Mesendoderm (in vitro differentiated cells): ENCODE measurements around the gene PRKX.
"Not testable (repeated sequence)": the region's sequence is repeated elsewhere in the genome, so short reads cannot be mapped to it uniquely, and the experiment has no call there.

Experiments
- DNase-seq: peaks from one replicate; pipeline ENCODE4 v3.0.0; 2013
- H2AK5ac ChIP-seq: 2 replicates; pipeline ENCODE4 v1.6.1; 2013; ENCODE audit warnings: low read length, inconsistent platforms
- H2BK120ac ChIP-seq: 2 replicates; pipeline ENCODE4 v1.6.1; 2013; ENCODE audit warnings: low read depth, mild to moderate bottlenecking, low read length, moderate library complexity, mixed read lengths
- H2BK15ac ChIP-seq: replicated peaks from 2 replicates; pipeline ENCODE4 v1.6.1; 2013; ENCODE audit warnings: low read depth, mild to moderate bottlenecking, moderate library complexity
- H2BK5ac ChIP-seq: 2 replicates; pipeline ENCODE4 v1.6.1; 2013; ENCODE audit warnings: low read length, inconsistent platforms
- H3K18ac ChIP-seq: 2 replicates; pipeline ENCODE4 v1.6.1; 2013; ENCODE audit warnings: mild to moderate bottlenecking, low read length, mixed read lengths
- H3K23ac ChIP-seq: one replicate; pipeline ENCODE4 v1.6.1; 2013; ENCODE audit warnings: low read length
- H3K27ac ChIP-seq: 2 replicates; pipeline ENCODE4 v1.5.1; 2013; ENCODE audit warnings: low read depth, mild to moderate bottlenecking, inconsistent platforms, low read length, moderate library complexity
- H3K27me3 ChIP-seq: 2 replicates; pipeline ENCODE4 v1.6.1; 2013; ENCODE audit warnings: low read length, control low read depth, mild to moderate bottlenecking, inconsistent platforms; ENCODE audit not compliant: insufficient read depth, poor library complexity
- H3K36me3 ChIP-seq: 2 replicates; pipeline ENCODE4 v1.6.1; 2013; ENCODE audit warnings: low read length, inconsistent platforms; ENCODE audit not compliant: control insufficient read depth, insufficient read depth
- H3K4ac ChIP-seq: one replicate; pipeline ENCODE4 v1.6.1; 2013; ENCODE audit warnings: low read depth, mild to moderate bottlenecking, low read length, moderate library complexity
- H3K4me1 ChIP-seq: 2 replicates; pipeline ENCODE4 v1.6.1; 2013; ENCODE audit warnings: low read depth, low read length, inconsistent platforms; ENCODE audit not compliant: control insufficient read depth
- H3K4me2 ChIP-seq: 2 replicates; pipeline ENCODE4 v1.6.1; 2013; ENCODE audit warnings: low read length
- H3K4me3 ChIP-seq: 2 replicates; pipeline ENCODE4 v1.5.1; 2013; ENCODE audit warnings: mild to moderate bottlenecking, low read length
- H3K56ac ChIP-seq: one replicate; pipeline ENCODE4 v1.6.1; 2013; ENCODE audit warnings: low read length
- H3K79me1 ChIP-seq: 2 replicates; pipeline ENCODE4 v1.6.1; 2013; ENCODE audit warnings: low read length, inconsistent platforms
- H3K79me2 ChIP-seq: 2 replicates; pipeline ENCODE4 v1.6.1; 2013; ENCODE audit warnings: mild to moderate bottlenecking, low read length; ENCODE audit not compliant: control insufficient read depth, insufficient read depth
- H3K9ac ChIP-seq: 2 replicates; pipeline ENCODE4 v1.6.1; 2013; ENCODE audit warnings: low read length, inconsistent platforms
- H4K5ac ChIP-seq: one replicate; pipeline ENCODE4 v1.6.1; 2013; ENCODE audit warnings: low read length
- H4K8ac ChIP-seq: one replicate; pipeline ENCODE4 v1.6.1; 2013; ENCODE audit warnings: low read depth, mild to moderate bottlenecking, control low read depth, low read length, moderate library complexity
- WGBS: extraction: QIAGEN DNeasy Blood & Tissue Kit; methylation state at CpG from one replicate; pipeline ENCODE4 v1.1.7; 2013; ENCODE audit warnings: low lambda C conversion rate, missing lambda C conversion rate; ENCODE audit not compliant: insufficient coverage; ENCODE audit errors: extremely low coverage; 5-methylcytosine and 5-hydroxymethylcytosine counted together

PRKX gene

DNA sequence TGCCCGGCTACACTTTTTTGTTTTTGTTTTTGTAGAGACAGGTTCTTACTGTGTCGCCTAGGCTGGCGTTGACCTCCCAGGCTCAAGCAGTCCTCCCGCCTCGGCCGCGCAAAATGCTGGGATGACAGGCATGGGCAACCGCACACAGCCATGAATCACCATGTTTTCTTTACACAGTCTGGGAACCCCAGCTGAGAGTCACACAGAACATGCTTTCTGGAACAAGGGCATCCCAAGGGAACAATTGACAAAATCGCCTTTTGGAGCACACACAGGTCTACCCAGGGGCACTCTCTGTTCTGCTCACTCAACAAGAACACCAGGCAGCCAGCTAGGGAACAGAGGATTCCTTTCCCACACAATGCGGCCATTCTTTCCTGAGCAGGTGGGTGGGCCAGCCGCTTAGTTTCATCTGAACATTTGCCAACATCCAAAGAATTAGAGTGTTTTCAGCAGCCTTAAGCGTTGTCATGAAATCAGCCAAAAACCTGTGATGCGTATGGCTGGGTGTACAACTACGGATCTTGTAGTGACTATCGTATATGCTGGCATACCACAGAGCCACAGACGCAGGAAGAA is 15.7 kb downstream of the PRKX start:
- Histone ChIP-seq H3K4ac (no peak overlapping the region), H2BK5ac (no peak overlapping the region), H3K4me3 (no peak overlapping the region), H3K27ac (no peak overlapping the region), H3K4me1 (no peaks in the 10 kb centered on the region), H2BK15ac (no peak overlapping the region), H3K36me3 (no peaks in the 10 kb centered on the region), H4K8ac (no peak overlapping the region), H2AK5ac (no peak overlapping the region), H3K79me2 (peaks cover 17% of the 10 kb centered on the region), H3K18ac (no peak overlapping the region), H4K5ac (no peak overlapping the region), H3K23ac (no peak overlapping the region), H3K79me1 (peaks cover 1% of the 10 kb centered on the region), H3K9ac (no peak overlapping the region), H3K27me3 (no peaks in the 10 kb centered on the region), H3K56ac (no peak overlapping the region), H2BK120ac (no peak overlapping the region), H3K4me2 (no peak overlapping the region)
- peak; percentile 1 for DNase-seq
- no CpG with 5 or more reads among the region's 16 CpGs for WGBS

DNA sequence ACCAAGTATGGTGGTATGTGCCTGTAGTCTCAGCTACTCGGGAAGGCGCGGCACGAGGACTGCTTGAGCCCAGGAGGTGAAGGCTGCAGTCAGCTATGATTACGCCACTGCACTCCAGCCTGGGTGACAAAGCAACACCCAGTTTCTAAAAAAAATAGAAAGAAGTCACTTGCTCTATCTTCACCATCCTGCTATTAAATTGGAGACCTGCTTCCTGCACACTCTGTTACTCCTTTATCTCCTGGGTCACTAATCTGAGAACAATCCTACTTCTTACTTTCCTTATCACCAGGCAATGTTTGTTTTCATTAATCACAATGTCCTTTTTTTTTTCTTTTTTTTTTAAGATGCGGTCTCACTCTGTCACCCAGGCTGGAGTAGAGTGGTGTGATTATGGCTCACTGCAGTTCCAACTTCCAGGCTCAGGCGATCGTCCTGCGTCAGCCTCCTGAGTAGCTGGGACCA is 16.2 kb downstream of the PRKX start:
- WGBS = no CpG with 5 or more reads among the region's 9 CpGs
- H3K27ac ChIP-seq = no peak overlapping the region

DNA sequence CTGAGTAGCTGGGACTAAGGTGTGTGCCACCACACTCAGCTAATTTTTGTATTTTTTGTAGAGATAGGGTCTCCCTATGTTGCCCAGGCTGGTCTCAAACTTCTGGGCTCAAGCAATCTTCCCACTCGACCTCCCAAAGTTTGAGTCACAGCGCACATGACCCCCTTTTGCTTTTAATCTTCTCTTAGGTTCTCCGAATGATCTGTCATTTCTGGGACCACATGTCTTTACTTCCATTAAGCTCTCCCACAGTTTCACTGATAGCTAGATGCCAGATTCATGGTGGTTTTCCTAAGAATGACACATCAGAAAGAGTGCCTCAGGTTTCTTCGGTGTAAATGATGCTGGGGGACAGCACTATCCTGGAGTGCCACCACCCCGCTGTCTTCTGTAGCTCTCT is 17.9 kb downstream of the PRKX start:
- Histone ChIP-seq H3K27me3 (no peaks in the 10 kb centered on the region), H4K8ac (no peak overlapping the region), H2AK5ac (no peak overlapping the region), H3K79me1 (peaks cover 1% of the 10 kb centered on the region), H3K36me3 (no peaks in the 10 kb centered on the region), H2BK15ac (no peak overlapping the region), H3K79me2 (peaks cover 17% of the 10 kb centered on the region), H3K23ac (no peak overlapping the region), H2BK5ac (no peak overlapping the region), H3K9ac (no peak overlapping the region), H3K4me3 (no peak overlapping the region), H3K4me1 (no peaks in the 10 kb centered on the region), H3K18ac (no peak overlapping the region), H3K27ac (no peak overlapping the region), H3K4ac (no peak overlapping the region), H4K5ac (no peak overlapping the region), H3K56ac (no peak overlapping the region), H3K4me2 (no peak overlapping the region), H2BK120ac (no peak overlapping the region)
- no peak for DNase-seq
- WGBS = no CpG with 5 or more reads among the region's 5 CpGs

More for the DNA sequence above, 16.2 kb downstream of the PRKX start:
- Histone ChIP-seq H3K4ac (no peak overlapping the region), H4K8ac (no peak overlapping the region), H3K56ac (no peak overlapping the region), H3K79me2 (peaks cover 17% of the 10 kb centered on the region), H3K79me1 (peaks cover 1% of the 10 kb centered on the region), H3K36me3 (no peaks in the 10 kb centered on the region), H4K5ac (no peak overlapping the region), H3K4me1 (no peaks in the 10 kb centered on the region), H2BK15ac (no peak overlapping the region), H3K4me2 (no peak overlapping the region), H2AK5ac (no peak overlapping the region), H3K18ac (no peak overlapping the region), H2BK5ac (no peak overlapping the region), H2BK120ac (no peak overlapping the region), H3K23ac (no peak overlapping the region), H3K9ac (no peak overlapping the region), H3K4me3 (no peak overlapping the region), H3K27me3 (no peaks in the 10 kb centered on the region)
- DNase-seq = peak; percentile 22

DNA sequence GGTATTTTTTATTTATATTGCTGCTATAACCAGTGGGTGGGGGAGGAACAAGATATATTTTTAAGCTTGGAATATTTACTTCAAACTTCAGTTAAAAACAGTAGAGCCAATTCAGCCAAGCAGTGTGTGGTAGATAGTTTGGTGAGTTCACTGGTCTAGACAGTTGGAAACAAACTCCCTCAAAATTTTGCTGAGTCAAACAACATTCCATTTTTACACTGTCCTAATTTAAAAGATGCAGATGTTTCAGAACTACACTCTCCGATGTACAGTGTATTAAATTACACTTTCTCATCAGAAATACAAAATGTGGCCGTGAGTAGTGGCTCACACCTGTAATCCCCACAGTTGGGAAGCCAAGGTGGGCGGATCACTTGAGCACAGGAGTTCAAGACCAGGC is 23.3 kb downstream of the PRKX start:
- Histone ChIP-seq H3K23ac (no peak overlapping the region), H3K4me3 (no peak overlapping the region), H4K8ac (no peak overlapping the region), H3K79me1 (peaks cover 1% of the 10 kb centered on the region), H3K27me3 (no peaks in the 10 kb centered on the region), H2AK5ac (no peak overlapping the region), H3K36me3 (no peaks in the 10 kb centered on the region), H3K79me2 (peaks cover 12% of the 10 kb centered on the region), H4K5ac (no peak overlapping the region), H2BK120ac (no peak overlapping the region), H3K18ac (no peak overlapping the region), H3K4me1 (no peaks in the 10 kb centered on the region), H3K4ac (no peak overlapping the region), H3K9ac (no peak overlapping the region), H2BK15ac (no peak overlapping the region), H2BK5ac (no peak overlapping the region), H3K56ac (no peak overlapping the region), H3K27ac (no peak overlapping the region), H3K4me2 (no peak overlapping the region)
- no peak for DNase-seq
- no CpG with 5 or more reads among the region's 3 CpGs for WGBS

DNA sequence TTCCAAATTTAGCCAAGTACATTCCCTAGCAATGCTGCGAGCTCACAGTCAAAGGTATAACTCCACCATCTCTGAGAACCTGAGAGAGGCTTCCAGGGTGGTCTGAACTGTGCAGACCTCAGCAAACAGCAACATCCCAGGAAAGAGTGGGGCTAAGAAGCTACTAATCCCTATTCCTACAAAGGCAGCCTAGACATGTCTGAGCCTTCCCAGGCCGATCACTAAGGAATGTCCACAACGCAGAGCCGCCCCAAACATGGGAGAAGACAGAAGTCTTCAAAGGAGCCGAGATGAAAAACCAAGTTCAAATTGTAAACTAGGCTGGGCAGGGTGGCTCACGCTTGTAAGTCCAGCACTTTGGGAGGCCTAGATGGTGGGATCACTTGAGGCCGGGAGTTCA is 30.2 kb downstream of the PRKX start:
- not testable (repeated sequence) for H2BK15ac ChIP-seq, H3K27me3 ChIP-seq, H4K5ac ChIP-seq, H3K79me1 ChIP-seq, H2BK120ac ChIP-seq, DNase-seq, H3K4me1 ChIP-seq, H2AK5ac ChIP-seq, H3K36me3 ChIP-seq, H4K8ac ChIP-seq, H3K4ac ChIP-seq, H3K56ac ChIP-seq, H3K4me2 ChIP-seq, H3K9ac ChIP-seq, H3K23ac ChIP-seq, H3K27ac ChIP-seq, H3K18ac ChIP-seq, H2BK5ac ChIP-seq, H3K4me3 ChIP-seq, H3K79me2 ChIP-seq
- WGBS = no CpG with 5 or more reads among the region's 7 CpGs

DNA sequence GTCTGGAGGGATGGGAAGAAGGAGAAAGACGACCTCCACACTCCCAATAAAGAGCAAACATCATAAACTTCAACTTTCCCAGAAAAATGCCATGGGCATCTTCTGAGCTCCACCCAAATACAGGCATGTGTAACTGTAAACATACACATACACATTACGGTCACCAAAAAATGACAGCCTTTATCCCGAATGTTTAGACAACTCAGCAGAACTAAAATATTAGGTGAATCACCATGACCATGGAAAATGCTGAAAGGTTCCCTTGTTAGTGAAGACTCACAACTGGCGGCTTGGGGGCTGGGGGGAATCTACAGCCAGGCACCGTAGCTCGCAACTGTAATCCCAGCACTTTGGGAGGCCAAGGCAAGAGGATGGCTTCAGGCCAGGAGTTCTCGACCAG is 33.0 kb downstream of the PRKX start:
- Histone ChIP-seq H3K36me3 (no peaks in the 10 kb centered on the region), H3K4ac (no peak overlapping the region), H4K8ac (no peak overlapping the region), H3K27ac (no peak overlapping the region), H3K27me3 (no peaks in the 10 kb centered on the region), H2BK5ac (no peak overlapping the region), H2AK5ac (no peak overlapping the region), H3K79me2 (peaks cover 2% of the 10 kb centered on the region), H2BK120ac (no peak overlapping the region), H3K56ac (no peak overlapping the region), H4K5ac (no peak overlapping the region), H3K4me1 (no peaks in the 10 kb centered on the region), H3K23ac (no peak overlapping the region), H3K4me3 (no peak overlapping the region), H2BK15ac (no peak overlapping the region), H3K9ac (no peak overlapping the region), H3K18ac (no peak overlapping the region), H3K79me1 (no peaks in the 10 kb centered on the region), H3K4me2 (no peak overlapping the region)
- no CpG with 5 or more reads among the region's 7 CpGs for WGBS
- DNase-seq = no peak
